ENCODE data around the gene DRC1.

GRCh38 chr2:26469955-26470354, 68.2 kb downstream of the DRC1 start:
- TF ChIP-seq CTCF (IDR thresholded peaks at IDR 0.05; ENCODE audit: low read depth, low read length, poor library complexity, severe bottlenecking) (no peak), EZH2phosphoT487 (IDR thresholded peaks at IDR 0.05; ENCODE audit: borderline replicate concordance, low read length) (no peak)

All from DOHH2 (cell line).